Activated CD4-positive, alpha-beta memory T cell treated with anti-CD3 and anti-CD28 coated beads, Interleukin-2, amount 10 ng/mL, durations not matched to agents 7 days and 5 days (primary cell): ENCODE results near the gene MLXIP. TPM values are rescaled to one million over a fixed set of nuclear protein-coding genes. Genes with fewer than 3 reads are reported as not detected.
A peak's percentile ranks its signal among the peaks of the same experiment; 100 is the strongest.

Experiments
- CTCF ChIA-PET: fragments of 350-600 bp; sonication (Branson Sonifier 250); formaldehyde crosslinking; loops from one replicate; lab custom pipeline; 2021; ENCODE audit warnings: antibody characterized with exemption, inconsistent platforms; lab: Charles Lee
- POLR2A ChIA-PET: fragments of 350-600 bp; sonication (Branson Sonifier 250); formaldehyde crosslinking; loops from one replicate; lab custom pipeline; 2021; ENCODE audit warnings: antibody characterized with exemption; lab: Charles Lee
- DNase-seq: peaks from one replicate; pipeline ENCODE4 v3.0.0-alpha.2; 2020
- H3K27ac Mint-ChIP-seq: one replicate; pipeline ENCODE4 v1.8.0; 2021; ENCODE audit warnings: mild to moderate bottlenecking, mixed read lengths
- H3K27me3 Mint-ChIP-seq: one replicate; pipeline ENCODE4 v1.8.0; 2021; ENCODE audit warnings: mixed read lengths
- H3K36me3 Mint-ChIP-seq: one replicate; pipeline ENCODE4 v1.8.0; 2021; ENCODE audit warnings: low read depth, mixed read lengths
- H3K4me1 Mint-ChIP-seq: one replicate; pipeline ENCODE4 v1.8.0; 2021; ENCODE audit warnings: mixed read lengths
- H3K4me3 Mint-ChIP-seq: one replicate; pipeline ENCODE4 v1.8.0; 2021; ENCODE audit warnings: mild to moderate bottlenecking, mixed read lengths
- H3K9me3 Mint-ChIP-seq: one replicate; pipeline ENCODE4 v1.8.0; 2021; ENCODE audit warnings: mixed read lengths
- total RNA-seq, 2 experiments: library from RNA; stranded (reverse); gene quantifications; one replicate each; pipeline ENCODE4 v1.2.3, GENCODE V29; 2021

The MLXIP gene
- total RNA-seq, 2 experiments from 2014 or later = 26.0 to 29.6 TPM

DNA sequence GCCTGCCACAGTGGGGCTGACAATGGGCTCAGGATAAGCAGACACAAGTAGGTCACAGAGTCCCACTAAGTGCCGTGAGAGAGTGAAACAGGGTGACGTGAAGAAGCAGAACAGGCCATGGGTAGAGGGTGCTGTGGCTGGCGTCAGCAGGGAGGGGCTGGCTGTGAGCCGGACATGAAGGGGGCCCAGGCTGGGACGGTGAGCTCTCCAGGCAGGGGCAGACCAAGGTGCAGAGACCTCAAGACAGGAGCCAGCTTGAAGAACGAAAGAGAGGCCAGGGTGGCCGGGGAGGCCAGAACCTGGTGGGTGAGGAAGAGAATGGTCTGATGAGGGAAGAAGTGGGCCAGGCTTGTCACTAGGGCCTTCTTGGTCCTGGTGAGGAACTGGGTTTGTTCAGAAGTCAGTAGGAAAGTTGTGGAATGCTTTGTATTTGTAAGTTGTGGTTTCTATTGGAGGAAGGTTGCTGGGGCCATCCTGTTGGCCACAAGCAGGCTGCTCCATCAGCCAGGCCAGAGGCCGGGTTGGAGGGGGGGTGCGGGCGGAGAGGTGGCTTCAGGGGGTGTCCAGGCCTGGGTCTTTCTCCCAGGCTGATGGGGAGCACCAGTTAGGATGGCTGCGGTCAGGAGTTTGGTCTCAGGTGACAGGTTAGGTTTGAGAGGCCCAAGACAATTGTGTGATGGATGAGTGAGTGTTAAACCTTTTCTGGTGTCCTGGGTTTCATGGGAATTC, 21.4 kb upstream of the MLXIP start:
- no peaks in the 10 kb centered on the region for H3K9me3 Mint-ChIP-seq
- ChIA-PET POLR2A (no interaction called here), CTCF (no interaction called here)
- no peak overlapping the region for H3K27ac Mint-ChIP-seq
- peaks cover 3% of the 10 kb centered on the region for H3K4me1 Mint-ChIP-seq
- H3K4me3 Mint-ChIP-seq = no peak overlapping the region
- DNase-seq = no peak
- H3K27me3 Mint-ChIP-seq = no peaks in the 10 kb centered on the region
- no peaks in the 10 kb centered on the region for H3K36me3 Mint-ChIP-seq

DNA sequence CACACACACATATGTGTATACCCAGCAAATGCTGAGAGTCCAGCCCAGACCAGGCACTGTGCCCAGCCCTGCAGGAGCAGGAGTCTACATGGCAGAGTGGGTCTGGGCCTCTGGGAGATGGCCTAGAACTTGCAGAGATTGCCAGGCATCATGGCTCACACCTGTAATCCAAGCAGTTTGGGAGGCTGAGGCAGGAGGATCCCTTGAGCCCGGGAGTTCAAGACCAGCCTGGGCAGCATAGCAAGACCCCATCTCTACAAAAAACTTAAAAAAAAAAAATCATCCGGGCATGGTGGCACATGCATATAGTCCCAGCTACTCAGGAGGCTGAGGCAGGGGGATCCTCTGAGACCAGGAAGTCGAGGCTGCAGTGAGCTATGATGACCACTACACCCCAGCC, 20.8 kb upstream of the MLXIP start:
- no peak overlapping the region for H3K4me3 Mint-ChIP-seq
- CTCF ChIA-PET = no interaction called here
- peaks cover 3% of the 10 kb centered on the region for H3K4me1 Mint-ChIP-seq
- no peak overlapping the region for H3K27ac Mint-ChIP-seq
- no peaks in the 10 kb centered on the region for H3K9me3 Mint-ChIP-seq
- H3K27me3 Mint-ChIP-seq = no peaks in the 10 kb centered on the region
- H3K36me3 Mint-ChIP-seq = no peaks in the 10 kb centered on the region
- POLR2A ChIA-PET = no interaction called here
- DNase-seq = no peak

DNA sequence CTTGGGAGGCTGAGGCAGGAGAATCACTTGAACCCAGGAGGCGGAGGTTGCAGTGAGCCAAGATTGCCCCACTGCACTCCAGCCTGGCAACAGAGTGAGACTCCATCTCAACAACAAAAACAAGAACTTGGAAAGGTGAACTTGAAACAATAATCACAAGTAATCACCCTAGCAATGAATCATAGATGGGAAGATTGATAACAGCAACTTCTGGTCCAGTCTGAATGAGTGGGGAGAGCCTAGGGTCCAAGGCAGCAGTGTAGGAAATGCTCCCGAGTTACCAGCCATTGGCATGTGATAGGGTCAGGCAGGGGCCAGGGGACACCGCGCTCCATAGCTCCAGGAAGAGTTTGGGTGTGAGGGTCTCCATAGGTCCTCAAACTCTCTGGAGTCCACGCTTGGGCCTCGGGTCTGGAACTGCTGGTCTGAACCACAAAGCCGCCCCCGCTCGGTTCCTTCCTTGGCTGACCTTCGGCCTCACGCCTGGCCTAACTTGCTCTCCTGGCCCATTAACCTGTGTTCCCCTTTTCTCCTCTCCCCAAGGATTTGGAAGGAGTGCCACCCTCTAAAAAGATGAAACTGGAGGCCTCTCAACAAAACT, 19.9 kb upstream of the MLXIP start:
- Mint-ChIP-seq H3K27ac (no peak overlapping the region), H3K4me1 (peaks cover 3% of the 10 kb centered on the region), H3K27me3 (no peaks in the 10 kb centered on the region), H3K36me3 (no peaks in the 10 kb centered on the region), H3K9me3 (no peaks in the 10 kb centered on the region), H3K4me3 (no peak overlapping the region)
- DNase-seq = no peak
- POLR2A ChIA-PET = interaction anchor here (0.9 kb wide), 1 partner anchor 10 kb away, joined by 3 read pairs; no protein-coding TSS in a partner anchor
- CTCF ChIA-PET = no interaction called here

DNA sequence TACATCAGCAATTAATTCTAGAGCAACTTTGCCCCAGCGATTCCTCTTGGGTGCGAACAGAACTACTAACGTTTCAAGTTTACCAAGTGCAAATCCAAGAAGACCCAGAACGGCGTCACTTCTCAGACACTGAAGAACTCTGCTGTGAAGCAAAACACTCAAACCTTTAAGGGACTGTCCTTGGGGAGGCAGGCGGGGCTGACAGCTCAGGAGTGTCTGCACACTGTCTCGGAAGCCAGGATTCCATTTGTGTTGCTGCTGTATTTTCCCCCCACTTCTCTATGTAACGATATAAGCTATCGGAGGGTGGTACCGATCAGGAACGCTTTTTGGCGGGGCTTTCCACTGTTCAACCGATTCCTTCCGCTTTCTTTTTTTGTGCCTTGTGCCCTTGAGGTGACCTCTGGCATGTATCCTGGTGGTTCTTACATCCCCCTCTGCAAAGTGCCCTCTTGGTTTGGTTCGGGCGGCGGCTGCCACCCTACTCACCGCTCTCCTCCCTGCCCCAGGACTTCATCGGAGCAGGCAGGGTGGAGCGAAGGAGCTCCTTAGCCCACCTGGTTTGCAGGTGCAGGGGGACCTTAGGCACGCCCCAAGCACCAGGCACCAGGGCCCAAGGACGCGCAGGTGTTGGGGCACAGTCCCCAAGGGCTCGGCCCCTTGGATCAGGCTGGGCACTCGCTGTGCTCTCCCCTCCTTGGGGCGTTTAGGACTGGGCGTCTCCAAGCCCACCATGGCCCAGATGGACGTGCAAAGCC, 19.2 kb upstream of the MLXIP start:
- ChIA-PET CTCF (no interaction called here), POLR2A (interaction anchor here (0.9 kb wide), 1 partner anchor 9 kb away, joined by 3 read pairs; no protein-coding TSS in a partner anchor)
- H3K4me1 Mint-ChIP-seq = peaks cover 1% of the 10 kb centered on the region
- no peaks in the 10 kb centered on the region for H3K9me3 Mint-ChIP-seq
- DNase-seq = no peak
- H3K27me3 Mint-ChIP-seq = no peaks in the 10 kb centered on the region
- no peak overlapping the region for H3K27ac Mint-ChIP-seq
- H3K36me3 Mint-ChIP-seq = no peaks in the 10 kb centered on the region
- no peak overlapping the region for H3K4me3 Mint-ChIP-seq

DNA sequence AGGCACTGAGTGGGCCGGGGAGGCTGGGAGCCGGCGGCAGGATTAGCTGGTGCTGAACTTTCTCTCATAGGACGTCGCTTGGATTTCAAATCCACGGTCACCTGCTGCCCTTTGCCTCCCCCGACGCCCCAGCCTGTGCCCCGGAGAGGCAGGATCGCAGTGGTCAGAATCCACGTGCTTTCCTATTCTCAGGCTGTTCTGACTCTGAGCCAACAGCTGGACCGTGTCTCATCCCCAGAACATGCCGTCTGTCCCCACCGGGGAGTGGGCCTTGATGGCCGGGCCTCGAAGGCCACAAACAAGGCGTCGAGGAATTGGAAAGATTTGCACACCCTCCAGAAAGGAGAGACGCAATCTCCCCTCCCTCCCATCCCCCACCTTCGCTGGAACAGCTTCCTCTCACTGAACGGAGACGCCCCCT, 18.5 kb upstream of the MLXIP start:
- Mint-ChIP-seq H3K36me3 (no peaks in the 10 kb centered on the region), H3K4me3 (no peak overlapping the region), H3K4me1 (no peaks in the 10 kb centered on the region), H3K27ac (no peak overlapping the region), H3K27me3 (no peaks in the 10 kb centered on the region), H3K9me3 (no peaks in the 10 kb centered on the region)
- POLR2A ChIA-PET = no interaction called here
- CTCF ChIA-PET = no interaction called here
- no peak for DNase-seq

DNA sequence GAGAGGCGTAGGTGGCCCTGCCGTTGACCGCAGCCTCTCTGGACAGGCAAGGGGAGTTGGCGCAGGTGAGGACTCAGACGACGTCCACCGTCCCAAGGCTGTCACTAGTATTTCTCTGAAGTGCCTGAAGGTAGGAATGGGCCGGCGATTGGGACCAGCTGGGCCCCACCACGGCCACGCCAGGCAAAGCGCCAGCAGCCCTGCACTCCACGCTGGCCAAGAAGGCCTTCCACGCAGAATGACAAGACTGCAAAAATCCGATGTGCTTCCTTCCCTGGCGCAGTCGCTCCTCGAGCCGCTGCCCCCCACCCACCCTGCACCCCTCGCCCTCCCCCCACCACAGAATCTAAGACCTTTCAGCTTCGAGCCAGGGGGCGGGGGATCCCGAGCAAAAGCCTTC, 17.3 kb upstream of the MLXIP start:
- Mint-ChIP-seq H3K27ac (no peak overlapping the region), H3K36me3 (no peaks in the 10 kb centered on the region), H3K4me1 (no peaks in the 10 kb centered on the region), H3K4me3 (no peak overlapping the region), H3K27me3 (no peaks in the 10 kb centered on the region), H3K9me3 (no peaks in the 10 kb centered on the region)
- POLR2A ChIA-PET = no interaction called here
- CTCF ChIA-PET = no interaction called here
- no peak for DNase-seq

DNA sequence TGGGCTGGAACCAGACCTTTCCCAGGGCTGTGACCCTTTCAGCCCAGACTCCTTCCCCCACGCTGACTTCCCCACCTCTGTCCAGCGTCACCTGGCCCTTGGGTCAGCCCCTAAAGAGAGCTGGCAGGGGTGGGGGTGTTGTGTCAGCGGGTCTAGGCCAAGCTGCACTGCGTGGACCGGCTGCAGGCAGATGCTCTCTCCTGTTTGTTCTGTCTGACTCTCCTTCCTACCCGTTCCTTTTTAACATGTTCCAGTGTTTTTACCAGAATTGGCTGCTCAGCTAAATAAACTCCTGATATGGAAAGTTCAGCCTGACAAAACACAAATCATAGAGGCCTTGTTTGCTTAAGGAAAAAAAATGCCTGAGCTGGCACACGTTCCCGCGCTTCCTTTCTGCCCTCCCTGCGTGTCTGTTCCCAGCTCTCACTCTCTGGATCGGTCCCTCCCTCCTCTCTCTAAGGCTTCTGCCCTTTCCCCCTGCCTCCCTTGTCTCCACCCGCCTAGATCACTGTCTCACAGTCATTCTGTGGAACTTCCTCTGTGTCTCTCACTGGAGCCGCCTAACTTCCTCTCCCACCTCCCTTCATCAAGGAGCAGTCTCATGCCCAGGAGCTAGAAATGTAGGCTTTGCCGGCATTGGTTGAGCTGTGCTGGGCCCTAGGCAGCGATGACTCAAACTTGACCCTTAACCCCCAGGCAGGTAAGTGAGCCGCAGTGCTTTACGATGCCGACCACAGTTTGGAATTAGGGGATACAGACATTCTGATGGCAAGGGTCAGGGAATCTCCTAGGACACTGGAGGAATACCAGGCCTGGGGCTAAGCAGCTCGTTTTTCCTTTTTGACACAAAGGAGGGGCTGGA, 15.5 kb upstream of the MLXIP start:
- Mint-ChIP-seq H3K27me3 (peaks cover 2% of the 10 kb centered on the region), H3K4me3 (no peak overlapping the region), H3K9me3 (no peaks in the 10 kb centered on the region), H3K4me1 (peaks cover 7% of the 10 kb centered on the region), H3K27ac (no peak overlapping the region), H3K36me3 (no peaks in the 10 kb centered on the region)
- DNase-seq = no peak
- CTCF ChIA-PET = interaction anchor here (0.8 to 1.5 kb wide), 3 partner anchors 8 to 60 kb away, joined by 3 to 8 read pairs (median 5); no protein-coding TSS in a partner anchor
- POLR2A ChIA-PET = no interaction called here

DNA sequence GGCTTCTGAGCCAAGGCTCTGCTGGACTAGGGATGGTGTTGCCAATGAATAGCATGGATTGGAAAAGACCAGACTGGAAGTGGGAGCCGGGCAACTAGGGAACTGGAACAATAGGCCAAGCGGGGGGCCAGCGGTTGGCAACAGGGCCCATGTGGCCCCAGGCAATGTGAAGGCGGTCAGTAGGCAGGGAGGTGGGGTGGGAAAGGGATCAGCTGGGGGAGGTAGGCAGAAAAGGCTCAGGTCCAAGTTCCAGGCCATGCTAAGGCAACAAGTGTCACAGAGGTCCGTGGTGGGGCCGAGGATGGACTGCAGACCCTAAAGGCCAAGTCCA, 14.9 kb upstream of the MLXIP start:
- POLR2A ChIA-PET = no interaction called here
- no peak for DNase-seq
- H3K27ac Mint-ChIP-seq = no peak overlapping the region
- H3K4me3 Mint-ChIP-seq = no peak overlapping the region
- CTCF ChIA-PET = interaction anchor here (1.0 to 1.5 kb wide), 2 partner anchors 9 to 60 kb away, joined by 5 to 8 read pairs; no protein-coding TSS in a partner anchor
- no peaks in the 10 kb centered on the region for H3K9me3 Mint-ChIP-seq
- H3K27me3 Mint-ChIP-seq = peaks cover 2% of the 10 kb centered on the region
- H3K36me3 Mint-ChIP-seq = no peaks in the 10 kb centered on the region
- H3K4me1 Mint-ChIP-seq = peaks cover 13% of the 10 kb centered on the region

DNA sequence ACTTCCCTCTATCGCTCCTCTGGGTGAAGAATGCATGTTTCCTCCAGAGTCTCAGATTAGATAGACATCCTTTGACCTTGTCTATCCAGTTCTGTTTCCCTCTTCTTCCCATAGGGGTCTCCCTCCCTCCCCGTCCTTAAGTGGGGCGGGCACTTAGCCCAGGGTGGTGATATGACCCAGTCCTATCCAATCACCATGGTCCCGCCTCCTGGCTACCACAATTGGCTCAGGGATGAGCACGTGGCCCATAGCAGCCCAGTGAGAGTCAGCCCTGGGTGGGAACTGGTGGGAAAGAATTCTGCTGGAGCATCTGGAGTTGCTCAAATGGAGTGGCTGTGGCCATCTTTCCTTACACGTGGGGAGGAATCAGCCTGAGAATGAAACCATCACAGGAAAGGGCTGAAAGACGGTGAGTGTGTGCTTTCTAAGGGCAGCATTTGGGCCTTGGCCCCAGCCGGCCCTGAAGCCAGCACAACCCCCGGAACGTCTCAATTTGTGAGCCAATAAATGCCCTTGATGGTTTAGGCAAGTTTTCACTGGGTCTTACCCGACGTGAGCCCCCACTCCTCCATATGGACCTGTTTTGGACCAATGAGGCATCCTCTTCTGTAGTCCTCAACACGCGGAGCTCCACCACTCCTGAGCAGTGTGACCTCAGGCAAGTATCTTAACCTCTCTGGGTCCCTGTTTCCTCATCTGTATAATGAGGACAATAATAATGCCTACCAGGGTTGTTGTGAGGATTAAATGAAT, 14.4 kb upstream of the MLXIP start:
- H3K4me3 Mint-ChIP-seq = no peak overlapping the region
- H3K27ac Mint-ChIP-seq = no peak overlapping the region
- peaks cover 2% of the 10 kb centered on the region for H3K27me3 Mint-ChIP-seq
- ChIA-PET CTCF (interaction anchor here (1.0 kb wide), 1 partner anchor 59 kb away, joined by 5 read pairs; no protein-coding TSS in a partner anchor), POLR2A (no interaction called here)
- H3K4me1 Mint-ChIP-seq = peaks cover 13% of the 10 kb centered on the region
- H3K36me3 Mint-ChIP-seq = no peaks in the 10 kb centered on the region
- no peaks in the 10 kb centered on the region for H3K9me3 Mint-ChIP-seq
- DNase-seq = peak; percentile 24

DNA sequence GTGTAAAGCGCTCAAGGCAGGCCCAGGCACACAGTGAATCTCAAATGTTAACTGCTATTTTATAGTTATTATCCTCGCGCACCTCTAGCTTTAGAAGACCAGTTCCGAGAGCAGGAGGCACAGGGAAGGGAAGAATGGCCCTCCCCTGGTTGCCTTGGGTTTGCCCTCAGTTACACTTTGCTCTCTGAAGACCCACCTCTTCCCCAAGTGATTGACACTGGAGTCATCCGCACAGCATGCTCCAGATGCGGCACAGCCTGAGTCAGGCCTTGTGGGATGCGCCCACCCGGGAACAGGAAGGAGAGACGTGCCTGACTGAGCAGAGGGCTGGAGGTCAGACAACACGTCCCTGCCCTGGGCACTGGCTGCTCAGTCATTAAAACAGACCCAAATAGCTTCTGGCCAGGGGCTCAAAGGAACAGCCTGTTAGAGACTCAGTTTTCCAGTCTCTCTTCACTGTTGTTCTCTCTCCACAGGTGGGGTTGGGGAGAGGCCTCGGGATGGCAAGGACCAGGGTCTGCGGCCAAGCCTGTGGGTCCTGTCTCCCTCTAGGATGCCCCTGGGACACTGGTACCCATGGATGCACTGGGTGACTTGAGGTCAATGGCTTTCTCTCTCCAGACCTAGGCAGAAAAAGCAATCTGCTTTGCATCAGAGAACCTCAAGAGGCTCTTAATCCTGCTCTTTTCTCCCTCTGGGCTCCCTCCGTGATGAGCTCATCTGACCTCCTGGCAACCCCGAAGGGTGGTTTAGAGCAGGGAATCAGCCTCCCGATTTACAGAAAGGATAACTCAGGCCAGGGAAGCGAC, 13.6 kb upstream of the MLXIP start:
- Mint-ChIP-seq H3K27ac (no peak overlapping the region), H3K4me1 (peaks cover 15% of the 10 kb centered on the region), H3K9me3 (no peaks in the 10 kb centered on the region), H3K36me3 (no peaks in the 10 kb centered on the region), H3K4me3 (no peak overlapping the region), H3K27me3 (peaks cover 2% of the 10 kb centered on the region)
- POLR2A ChIA-PET = no interaction called here
- DNase-seq = no peak
- CTCF ChIA-PET = interaction anchor here (0.6 to 0.7 kb wide), 2 partner anchors 125 to 314 kb away, joined by 3 read pairs; no protein-coding TSS in a partner anchor

DNA sequence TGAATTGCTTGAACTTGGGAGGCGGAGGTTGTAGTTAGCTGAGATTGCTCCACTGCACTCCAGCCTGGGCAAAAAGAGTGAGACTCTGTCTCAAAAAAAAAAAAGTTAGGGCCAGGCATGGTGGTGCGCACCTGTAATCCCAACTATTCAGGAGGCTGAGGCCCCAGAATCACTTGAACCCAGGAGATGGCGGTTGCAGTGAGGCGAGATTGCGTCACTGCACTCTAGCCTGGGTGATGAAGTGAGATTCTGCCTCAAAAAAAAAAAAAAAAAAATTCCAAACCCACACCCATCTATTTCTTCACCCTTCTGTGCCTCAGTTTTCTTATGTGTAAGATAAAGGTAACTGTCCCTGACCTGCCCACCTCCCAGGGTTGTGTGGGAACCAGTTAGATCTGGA, 11.0 kb upstream of the MLXIP start:
- CTCF ChIA-PET = interaction anchor here (0.6 to 3.6 kb wide), 4 partner anchors 13 to 53 kb away, joined by 3 to 14 read pairs (median 3); no protein-coding TSS in a partner anchor
- peak overlapping the region; percentile 44 for H3K27ac Mint-ChIP-seq

More for the DNA sequence above, 11.0 kb upstream of the MLXIP start:
- H3K4me3 Mint-ChIP-seq = no peak overlapping the region
- H3K4me1 Mint-ChIP-seq = peaks cover 15% of the 10 kb centered on the region
- peaks cover 3% of the 10 kb centered on the region for H3K27me3 Mint-ChIP-seq
- H3K9me3 Mint-ChIP-seq = no peaks in the 10 kb centered on the region
- DNase-seq = no peak
- no peaks in the 10 kb centered on the region for H3K36me3 Mint-ChIP-seq
- POLR2A ChIA-PET = interaction anchor here (0.7 to 2.0 kb wide), 3 partner anchors 11 to 1151 kb away, joined by 3 to 9 read pairs (median 3); partner anchors contain the start of gene MLXIP
